ENCODE results near the gene DAPK1.
A peak's percentile ranks its signal among the peaks of the same experiment; 100 is the strongest.

The DAPK1 gene

GRCh38 chr9:87573841-87574342 lies 76.2 kb downstream of the DAPK1 start:
- H3K4me1 ChIP-seq (ENCODE audit: control insufficient read depth in 1 of 2, insufficient read depth in 2 of 2, low read length in 2 of 2) = peaks cover 27 to 43% of the 10 kb centered on the region in 2 donors
- no peak overlapping the region for H3K9ac ChIP-seq (ENCODE audit: low read depth in 1 of 2, low read length in 2 of 2)

GRCh38 chr9:87577746-87578145 lies 80.1 kb downstream of the DAPK1 start:
- peaks cover 15 to 24% of the 10 kb centered on the region in 2 donors for H3K4me1 ChIP-seq (ENCODE audit: control insufficient read depth in 1 of 2, insufficient read depth in 2 of 2, low read length in 2 of 2)
- H3K4me3 ChIP-seq (ENCODE audit: low read depth in 1 of 2, low read length in 2 of 2) = no peak overlapping the region
- no peak overlapping the region for H3K9ac ChIP-seq (ENCODE audit: low read depth in 1 of 2, low read length in 2 of 2)
- no peak overlapping the region for H3K27ac ChIP-seq (ENCODE audit: low read depth, low read length)
- H3K9me3 ChIP-seq (ENCODE audit: control insufficient read depth in 1 of 2, low read length in 2 of 2) = no peaks in the 10 kb centered on the region
- H3K36me3 ChIP-seq (ENCODE audit: control insufficient read depth in 1 of 2, insufficient read depth in 2 of 2, low read length in 2 of 2) = no peaks in the 10 kb centered on the region
- H3K27me3 ChIP-seq (ENCODE audit: control insufficient read depth in 1 of 2, insufficient read depth in 2 of 2, low read length in 2 of 2) = no peaks in the 10 kb centered on the region

More at GRCh38 chr9:87573841-87574342, 76.2 kb downstream of the DAPK1 start:
- Histone ChIP-seq H3K36me3 (ENCODE audit: control insufficient read depth in 1 of 2, insufficient read depth in 2 of 2, low read length in 2 of 2) (no peaks in the 10 kb centered on the region), H3K27me3 (ENCODE audit: control insufficient read depth in 1 of 2, insufficient read depth in 2 of 2, low read length in 2 of 2) (no peaks in the 10 kb centered on the region), H3K4me3 (ENCODE audit: low read depth in 1 of 2, low read length in 2 of 2) (no peak overlapping the region), H3K9me3 (ENCODE audit: control insufficient read depth in 1 of 2, low read length in 2 of 2) (no peaks in the 10 kb centered on the region), H3K27ac (ENCODE audit: low read depth, low read length) (no peak overlapping the region)

GRCh38 chr9:87578625-87579024 lies 81.0 kb downstream of the DAPK1 start:
- H3K27ac ChIP-seq (ENCODE audit: low read depth, low read length) = no peak overlapping the region
- H3K4me1 ChIP-seq (ENCODE audit: control insufficient read depth in 1 of 2, insufficient read depth in 2 of 2, low read length in 2 of 2) = peaks cover 15 to 17% of the 10 kb centered on the region in 2 donors
- no peaks in the 10 kb centered on the region for H3K9me3 ChIP-seq (ENCODE audit: control insufficient read depth in 1 of 2, low read length in 2 of 2)

GRCh38 chr9:87579781-87580541 lies 82.3 kb downstream of the DAPK1 start:
- Histone ChIP-seq H3K36me3 (ENCODE audit: control insufficient read depth in 1 of 2, insufficient read depth in 2 of 2, low read length in 2 of 2) (no peaks in the 10 kb centered on the region), H3K4me3 (ENCODE audit: low read depth in 1 of 2, low read length in 2 of 2) (no peak overlapping the region), H3K9me3 (ENCODE audit: control insufficient read depth in 1 of 2, low read length in 2 of 2) (no peaks in the 10 kb centered on the region), H3K4me1 (ENCODE audit: control insufficient read depth in 1 of 2, insufficient read depth in 2 of 2, low read length in 2 of 2) (peaks cover 12 to 15% of the 10 kb centered on the region in 2 donors), H3K27ac (ENCODE audit: low read depth, low read length) (no peak overlapping the region), H3K9ac (ENCODE audit: low read depth in 1 of 2, low read length in 2 of 2) (no peak overlapping the region), H3K27me3 (ENCODE audit: control insufficient read depth in 1 of 2, insufficient read depth in 2 of 2, low read length in 2 of 2) (no peaks in the 10 kb centered on the region)

More at GRCh38 chr9:87578625-87579024, 81.0 kb downstream of the DAPK1 start:
- H3K27me3 ChIP-seq (ENCODE audit: control insufficient read depth in 1 of 2, insufficient read depth in 2 of 2, low read length in 2 of 2) = no peaks in the 10 kb centered on the region
- no peak overlapping the region for H3K4me3 ChIP-seq (ENCODE audit: low read depth in 1 of 2, low read length in 2 of 2)
- H3K36me3 ChIP-seq (ENCODE audit: control insufficient read depth in 1 of 2, insufficient read depth in 2 of 2, low read length in 2 of 2) = no peaks in the 10 kb centered on the region
- no peak overlapping the region for H3K9ac ChIP-seq (ENCODE audit: low read depth in 1 of 2, low read length in 2 of 2)

GRCh38 chr9:87580941-87581438 lies 83.3 kb downstream of the DAPK1 start:
- Histone ChIP-seq H3K27ac (ENCODE audit: low read depth, low read length) (no peak overlapping the region), H3K4me3 (ENCODE audit: low read depth in 1 of 2, low read length in 2 of 2) (peak overlapping the region; percentile 21 to 33), H3K9ac (ENCODE audit: low read depth in 1 of 2, low read length in 2 of 2) (no peak overlapping the region), H3K9me3 (ENCODE audit: control insufficient read depth in 1 of 2, low read length in 2 of 2) (no peaks in the 10 kb centered on the region), H3K36me3 (ENCODE audit: control insufficient read depth in 1 of 2, insufficient read depth in 2 of 2, low read length in 2 of 2) (no peaks in the 10 kb centered on the region), H3K27me3 (ENCODE audit: control insufficient read depth in 1 of 2, insufficient read depth in 2 of 2, low read length in 2 of 2) (no peaks in the 10 kb centered on the region), H3K4me1 (ENCODE audit: control insufficient read depth in 1 of 2, insufficient read depth in 2 of 2, low read length in 2 of 2) (peaks cover 12 to 15% of the 10 kb centered on the region in 2 donors)

- Histone ChIP-seq H3K9ac (ENCODE audit: low read depth in 1 of 2, low read length in 2 of 2) (no peak overlapping the region), H3K9me3 (ENCODE audit: control insufficient read depth in 1 of 2, low read length in 2 of 2) (no peaks in the 10 kb centered on the region), H3K27me3 (ENCODE audit: control insufficient read depth in 1 of 2, insufficient read depth in 2 of 2, low read length in 2 of 2) (no peaks in the 10 kb centered on the region), H3K4me1 (ENCODE audit: control insufficient read depth in 1 of 2, insufficient read depth in 2 of 2, low read length in 2 of 2) (peaks cover 13 to 15% of the 10 kb centered on the region in 2 donors), H3K4me3 (ENCODE audit: low read depth in 1 of 2, low read length in 2 of 2) (no peak overlapping the region), H3K27ac (ENCODE audit: low read depth, low read length) (no peak overlapping the region), H3K36me3 (ENCODE audit: control insufficient read depth in 1 of 2, insufficient read depth in 2 of 2, low read length in 2 of 2) (no peaks in the 10 kb centered on the region)
Observed at GRCh38 chr9:87581513-87581912, 83.8 kb downstream of the DAPK1 start.

- H3K36me3 ChIP-seq (ENCODE audit: control insufficient read depth in 1 of 2, insufficient read depth in 2 of 2, low read length in 2 of 2) = no peaks in the 10 kb centered on the region
- H3K9ac ChIP-seq (ENCODE audit: low read depth in 1 of 2, low read length in 2 of 2) = no peak overlapping the region
- H3K9me3 ChIP-seq (ENCODE audit: control insufficient read depth in 1 of 2, low read length in 2 of 2) = no peaks in the 10 kb centered on the region
- H3K27me3 ChIP-seq (ENCODE audit: control insufficient read depth in 1 of 2, insufficient read depth in 2 of 2, low read length in 2 of 2) = no peaks in the 10 kb centered on the region
- no peak overlapping the region for H3K27ac ChIP-seq (ENCODE audit: low read depth, low read length)
- H3K4me1 ChIP-seq (ENCODE audit: control insufficient read depth in 1 of 2, insufficient read depth in 2 of 2, low read length in 2 of 2) = peaks cover 15 to 18% of the 10 kb centered on the region in 2 donors
- H3K4me3 ChIP-seq (ENCODE audit: low read depth in 1 of 2, low read length in 2 of 2) = no peak overlapping the region
Observed at GRCh38 chr9:87581949-87582637, 84.4 kb downstream of the DAPK1 start.

- H3K36me3 ChIP-seq (ENCODE audit: control insufficient read depth in 1 of 2, insufficient read depth in 2 of 2, low read length in 2 of 2) = no peaks in the 10 kb centered on the region
- H3K4me3 ChIP-seq (ENCODE audit: low read depth in 1 of 2, low read length in 2 of 2) = no peak overlapping the region
- H3K27me3 ChIP-seq (ENCODE audit: control insufficient read depth in 1 of 2, insufficient read depth in 2 of 2, low read length in 2 of 2) = no peaks in the 10 kb centered on the region
- H3K4me1 ChIP-seq (ENCODE audit: control insufficient read depth in 1 of 2, insufficient read depth in 2 of 2, low read length in 2 of 2) = peaks cover 15 to 18% of the 10 kb centered on the region in 2 donors
- no peak overlapping the region for H3K27ac ChIP-seq (ENCODE audit: low read depth, low read length)
- H3K9ac ChIP-seq (ENCODE audit: low read depth in 1 of 2, low read length in 2 of 2) = no peak overlapping the region
- no peaks in the 10 kb centered on the region for H3K9me3 ChIP-seq (ENCODE audit: control insufficient read depth in 1 of 2, low read length in 2 of 2)
Observed at GRCh38 chr9:87584326-87584725, 86.7 kb downstream of the DAPK1 start.

GRCh38 chr9:87585123-87585855 lies 87.6 kb downstream of the DAPK1 start:
- Histone ChIP-seq H3K4me1 (ENCODE audit: control insufficient read depth in 1 of 2, insufficient read depth in 2 of 2, low read length in 2 of 2) (peaks cover 13 to 14% of the 10 kb centered on the region in 2 donors), H3K27me3 (ENCODE audit: control insufficient read depth in 1 of 2, insufficient read depth in 2 of 2, low read length in 2 of 2) (no peaks in the 10 kb centered on the region), H3K9me3 (ENCODE audit: control insufficient read depth in 1 of 2, low read length in 2 of 2) (no peaks in the 10 kb centered on the region)

More at GRCh38 chr9:87585123-87585855, 87.6 kb downstream of the DAPK1 start:
- no peak overlapping the region for H3K9ac ChIP-seq (ENCODE audit: low read depth in 1 of 2, low read length in 2 of 2)
- no peak overlapping the region for H3K27ac ChIP-seq (ENCODE audit: low read depth, low read length)
- H3K4me3 ChIP-seq (ENCODE audit: low read depth in 1 of 2, low read length in 2 of 2) = no peak overlapping the region
- H3K36me3 ChIP-seq (ENCODE audit: control insufficient read depth in 1 of 2, insufficient read depth in 2 of 2, low read length in 2 of 2) = no peaks in the 10 kb centered on the region
